Measurements from ENCODE around the gene TMEM108. TPM values are rescaled to one million over a fixed set of nuclear protein-coding genes. Genes with fewer than 3 reads are reported as not detected.
A peak's percentile ranks its signal among the peaks of the same experiment; 100 is the strongest.

TMEM108 gene
- total RNA-seq, 1 experiment from 2014 or later: not detected

DNA sequence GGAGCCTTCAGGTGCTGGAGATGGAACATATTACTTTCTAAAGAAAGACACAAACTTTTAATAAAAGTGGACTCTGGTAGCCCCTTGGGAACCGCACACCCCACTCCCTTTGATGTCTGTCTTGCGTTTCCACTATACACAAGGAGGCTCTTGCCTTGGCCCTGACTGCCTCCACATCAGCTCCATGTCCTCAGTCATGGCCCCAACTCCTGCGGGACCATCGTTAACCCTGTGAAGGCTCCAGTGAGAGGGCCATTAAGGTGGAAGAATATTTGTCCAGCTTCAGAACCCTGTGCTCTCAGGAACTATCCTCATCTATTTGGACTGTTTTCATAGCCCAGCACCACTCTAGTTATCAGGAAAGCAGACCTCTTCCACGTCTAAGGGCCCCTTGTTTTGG, 345.6 kb downstream of the TMEM108 start:
- Mint-ChIP-seq H3K36me3 (ENCODE audit: insufficient read depth, unreplicated experiment) (no peaks in the 10 kb centered on the region), H3K27me3 (ENCODE audit: insufficient read depth, unreplicated experiment) (no peaks in the 10 kb centered on the region), H3K4me1 (ENCODE audit: low read depth, unreplicated experiment) (no peaks in the 10 kb centered on the region), H3K27ac (ENCODE audit: unreplicated experiment) (no peak overlapping the region), H3K4me3 (ENCODE audit: unreplicated experiment) (no peak overlapping the region), H3K9me3 (ENCODE audit: unreplicated experiment) (no peaks in the 10 kb centered on the region)
- POLR2A ChIA-PET: no interaction called here
- intact Hi-C loops (cut with micrococcal nuclease; ENCODE audit: unreplicated experiment): loop anchor here (1.0 to 10.0 kb wide), 4 partner anchors 111 to 849 kb away; no protein-coding TSS in a partner anchor
- Histone ChIP-seq H3K4me1 (no peaks in the 10 kb centered on the region), H3K4me3 (ENCODE audit: low read depth, low read length) (no peak overlapping the region), H3K27me3 (replicated peaks; ENCODE audit: control insufficient read depth, insufficient read depth, low read length) (no peaks in the 10 kb centered on the region), H3K9me3 (no peaks in the 10 kb centered on the region), H3K36me3 (ENCODE audit: control insufficient read depth, insufficient read depth, low read length) (no peaks in the 10 kb centered on the region)
- DNase-seq: no peak
- CTCF ChIA-PET: interaction anchor here (0.6 to 1.6 kb wide), 4 partner anchors 15 to 376 kb away, joined by 3 to 7 read pairs (median 4); no protein-coding TSS in a partner anchor
- TF ChIP-seq, protein P1, sequence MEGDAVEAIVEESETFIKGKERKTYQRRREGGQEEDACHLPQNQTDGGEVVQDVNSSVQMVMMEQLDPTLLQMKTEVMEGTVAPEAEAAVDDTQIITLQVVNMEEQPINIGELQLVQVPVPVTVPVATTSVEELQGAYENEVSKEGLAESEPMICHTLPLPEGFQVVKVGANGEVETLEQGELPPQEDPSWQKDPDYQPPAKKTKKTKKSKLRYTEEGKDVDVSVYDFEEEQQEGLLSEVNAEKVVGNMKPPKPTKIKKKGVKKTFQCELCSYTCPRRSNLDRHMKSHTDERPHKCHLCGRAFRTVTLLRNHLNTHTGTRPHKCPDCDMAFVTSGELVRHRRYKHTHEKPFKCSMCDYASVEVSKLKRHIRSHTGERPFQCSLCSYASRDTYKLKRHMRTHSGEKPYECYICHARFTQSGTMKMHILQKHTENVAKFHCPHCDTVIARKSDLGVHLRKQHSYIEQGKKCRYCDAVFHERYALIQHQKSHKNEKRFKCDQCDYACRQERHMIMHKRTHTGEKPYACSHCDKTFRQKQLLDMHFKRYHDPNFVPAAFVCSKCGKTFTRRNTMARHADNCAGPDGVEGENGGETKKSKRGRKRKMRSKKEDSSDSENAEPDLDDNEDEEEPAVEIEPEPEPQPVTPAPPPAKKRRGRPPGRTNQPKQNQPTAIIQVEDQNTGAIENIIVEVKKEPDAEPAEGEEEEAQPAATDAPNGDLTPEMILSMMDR (IDR thresholded peaks at IDR 0.05; ENCODE audit: insufficient read depth in 1 of 2, low read depth in 1 of 2, low read length in 1 of 2, severe bottlenecking in 1 of 2, unreplicated experiment in 1 of 2): no peak
- no TSS peak for BruUV-seq (replicated peaks)

DNA sequence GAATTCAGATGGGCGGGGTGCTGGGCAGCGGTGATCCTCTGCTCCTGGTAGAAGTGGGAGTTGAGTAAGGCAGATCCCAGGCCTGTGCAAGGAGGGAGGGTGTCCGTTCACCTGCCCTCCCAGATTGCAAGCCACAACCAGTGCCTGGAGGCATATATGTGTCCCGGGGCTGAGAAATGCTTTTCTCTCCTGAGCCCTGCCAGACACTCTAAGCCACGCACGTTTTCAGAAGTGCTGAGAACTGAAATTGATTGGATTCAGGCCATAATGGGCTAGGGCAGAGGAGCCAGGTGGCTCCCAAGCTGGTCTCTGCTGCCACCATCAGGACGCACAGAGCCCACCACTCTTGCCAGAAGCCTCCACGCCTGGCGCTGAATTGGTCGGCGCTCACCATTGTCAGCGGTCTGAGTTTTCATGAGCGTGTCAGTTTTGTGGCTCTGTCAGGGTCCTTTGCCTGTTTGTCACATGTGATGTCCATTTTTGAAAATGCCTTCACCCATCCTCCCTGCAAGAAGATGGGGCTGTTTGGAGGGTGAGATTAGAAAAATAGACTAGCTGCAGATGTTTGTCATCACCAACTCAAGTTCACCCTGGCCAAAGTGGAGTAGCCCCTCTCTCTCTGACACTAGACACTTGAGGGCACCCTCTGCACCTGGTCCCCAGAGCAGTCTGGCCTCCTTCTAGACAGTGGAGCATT, 346.3 kb downstream of the TMEM108 start:
- Histone ChIP-seq H3K27me3 (replicated peaks; ENCODE audit: control insufficient read depth, insufficient read depth, low read length) (no peaks in the 10 kb centered on the region), H3K36me3 (ENCODE audit: control insufficient read depth, insufficient read depth, low read length) (no peaks in the 10 kb centered on the region), H3K4me1 (no peaks in the 10 kb centered on the region), H3K9me3 (no peaks in the 10 kb centered on the region), H3K4me3 (ENCODE audit: low read depth, low read length) (no peak overlapping the region)
- TF ChIP-seq, protein P1 (IDR thresholded peaks at IDR 0.05; ENCODE audit: insufficient read depth in 1 of 2, low read depth in 1 of 2, low read length in 1 of 2, severe bottlenecking in 1 of 2, unreplicated experiment in 1 of 2): peak; percentile 72 to 88
- no TSS peak for BruUV-seq (replicated peaks)
- POLR2A ChIA-PET: no interaction called here
- H3K4me3 Mint-ChIP-seq (ENCODE audit: unreplicated experiment): no peak overlapping the region
- intact Hi-C loops (cut with micrococcal nuclease; ENCODE audit: unreplicated experiment): loop anchor here (1.0 to 10.0 kb wide), 4 partner anchors 112 to 850 kb away; no protein-coding TSS in a partner anchor
- no peaks in the 10 kb centered on the region for H3K9me3 Mint-ChIP-seq (ENCODE audit: unreplicated experiment)
- CTCF ChIA-PET: interaction anchor here (1.0 to 1.6 kb wide), 3 partner anchors 16 to 343 kb away, joined by 4 to 7 read pairs (median 4); no protein-coding TSS in a partner anchor
- H3K27ac Mint-ChIP-seq (ENCODE audit: unreplicated experiment): no peak overlapping the region
- no peaks in the 10 kb centered on the region for H3K27me3 Mint-ChIP-seq (ENCODE audit: insufficient read depth, unreplicated experiment)
- no peaks in the 10 kb centered on the region for H3K36me3 Mint-ChIP-seq (ENCODE audit: insufficient read depth, unreplicated experiment)
- peak; percentile 56 to 71 for DNase-seq
- H3K4me1 Mint-ChIP-seq (ENCODE audit: low read depth, unreplicated experiment): no peaks in the 10 kb centered on the region

DNA sequence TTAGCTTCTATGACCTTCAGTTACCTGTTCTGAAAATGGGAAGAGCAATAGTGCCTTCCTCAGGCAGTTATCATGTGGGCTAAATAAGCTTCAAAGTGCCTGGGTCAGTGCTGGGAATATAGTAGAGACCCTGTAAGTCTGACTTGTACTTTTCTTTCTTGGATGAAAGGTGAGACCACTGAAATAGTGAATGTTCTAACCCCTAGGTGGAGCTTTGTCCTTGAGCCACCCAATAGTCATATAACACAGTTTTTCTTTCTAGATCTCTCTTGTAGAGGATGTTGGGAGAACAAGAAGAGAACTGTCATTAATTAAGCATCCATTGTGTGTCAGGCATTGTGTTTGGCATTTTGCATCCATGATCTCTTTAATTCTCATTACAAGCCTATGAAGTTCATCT, 348.7 kb downstream of the TMEM108 start:
- H3K4me3 ChIP-seq (ENCODE audit: low read depth, low read length): no peak overlapping the region
- H3K27me3 ChIP-seq (replicated peaks; ENCODE audit: control insufficient read depth, insufficient read depth, low read length): no peaks in the 10 kb centered on the region
- H3K9me3 Mint-ChIP-seq (ENCODE audit: unreplicated experiment): no peaks in the 10 kb centered on the region
- H3K9me3 ChIP-seq: no peaks in the 10 kb centered on the region
- no peaks in the 10 kb centered on the region for H3K4me1 ChIP-seq
- H3K36me3 Mint-ChIP-seq (ENCODE audit: insufficient read depth, unreplicated experiment): no peaks in the 10 kb centered on the region
- H3K27me3 Mint-ChIP-seq (ENCODE audit: insufficient read depth, unreplicated experiment): no peaks in the 10 kb centered on the region
- no peaks in the 10 kb centered on the region for H3K4me1 Mint-ChIP-seq (ENCODE audit: low read depth, unreplicated experiment)
- no peak overlapping the region for H3K27ac Mint-ChIP-seq (ENCODE audit: unreplicated experiment)
- no peak for DNase-seq
- H3K36me3 ChIP-seq (ENCODE audit: control insufficient read depth, insufficient read depth, low read length): no peaks in the 10 kb centered on the region
- TF ChIP-seq, protein P1 (IDR thresholded peaks at IDR 0.05; ENCODE audit: insufficient read depth in 1 of 2, low read depth in 1 of 2, low read length in 1 of 2, severe bottlenecking in 1 of 2, unreplicated experiment in 1 of 2): peak in 1 of 2 experiments; percentile 8
- ChIA-PET POLR2A (no interaction called here), CTCF (interaction anchor here (0.6 to 1.1 kb wide), 3 partner anchors 9 to 329 kb away, joined by 3 to 4 read pairs (median 3); no protein-coding TSS in a partner anchor)
- H3K4me3 Mint-ChIP-seq (ENCODE audit: unreplicated experiment): no peak overlapping the region
- BruUV-seq (replicated peaks): no TSS peak
- intact Hi-C loops (cut with micrococcal nuclease; ENCODE audit: unreplicated experiment): loop anchor here (1.0 to 10.0 kb wide), 2 partner anchors 36 to 852 kb away; no protein-coding TSS in a partner anchor

Measured in Caco-2 (cell line).